HS-27A (cell line): ENCODE results near the gene NEDD9.

ENCODE experiments used
- DNase-seq: peaks from one replicate; pipeline ENCODE4 v3.0.0-alpha.2; 2012; ENCODE audit warnings: low read depth, missing footprints

Gene NEDD9

GRCh38 chr6:11260249-11261038 is 28.0 kb upstream of the NEDD9 start:
- DNase-seq = no peak

- no peak for DNase-seq
These were observed 26.1 kb upstream of the NEDD9 start for GRCh38 chr6:11258260-11259237.

- no peak for DNase-seq
These were observed 23.1 kb upstream of the NEDD9 start for GRCh38 chr6:11255610-11256009.

GRCh38 chr6:11253594-11253993 is 21.1 kb upstream of the NEDD9 start:
- DNase-seq = no peak

- peak; percentile 48 for DNase-seq
These were observed 19.3 kb upstream of the NEDD9 start for GRCh38 chr6:11251553-11252360.

DNA sequence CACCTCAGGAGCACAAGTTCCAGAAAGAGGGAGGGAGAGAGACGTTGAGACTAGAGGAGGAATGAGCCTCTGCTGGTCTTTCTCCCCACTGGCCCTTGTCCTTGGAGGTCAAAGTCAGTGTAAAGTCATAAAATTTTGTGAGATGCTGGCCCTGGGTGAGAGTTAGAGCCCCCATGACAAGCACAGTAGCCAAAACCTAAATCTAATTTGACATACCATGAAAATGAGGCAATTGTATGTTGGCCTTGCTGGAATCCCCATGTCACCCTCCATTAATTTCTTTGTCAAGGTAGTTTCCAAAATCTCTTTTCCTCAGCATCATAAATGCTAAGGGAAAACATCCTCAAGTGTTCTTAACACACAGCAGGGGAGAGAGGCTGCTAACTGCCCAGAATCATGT is 17.6 kb upstream of the NEDD9 start:
- DNase-seq = no peak

GRCh38 chr6:11248974-11249761 is 16.7 kb upstream of the NEDD9 start:
- DNase-seq = no peak

GRCh38 chr6:11246722-11247121 is 14.3 kb upstream of the NEDD9 start:
- no peak for DNase-seq

GRCh38 chr6:11245381-11246256 is 13.2 kb upstream of the NEDD9 start:
- no peak for DNase-seq

- no peak for DNase-seq
These were observed 12.1 kb upstream of the NEDD9 start for GRCh38 chr6:11244387-11245126.

- DNase-seq = no peak
These were observed 11.4 kb upstream of the NEDD9 start for GRCh38 chr6:11243861-11244260.

DNA sequence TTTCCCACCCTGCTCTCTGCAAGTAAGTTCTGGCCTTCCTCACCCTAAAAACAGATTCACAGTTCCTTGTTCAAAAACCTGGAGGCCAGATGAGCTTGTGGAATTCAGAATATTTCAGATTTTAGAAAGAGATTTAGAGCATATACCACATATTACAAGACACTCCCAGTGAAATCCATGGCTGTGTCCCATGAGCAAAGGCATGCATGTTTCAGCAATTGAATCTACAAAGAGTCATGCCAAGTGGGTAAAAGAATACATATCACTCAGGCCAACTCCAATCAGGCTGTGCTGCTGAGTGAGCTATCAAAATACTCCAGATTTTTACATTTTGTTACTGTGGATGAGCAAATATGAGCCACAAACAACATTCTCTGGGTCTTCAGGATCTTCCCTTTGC is 10.2 kb upstream of the NEDD9 start:
- DNase-seq = no peak

- DNase-seq = no peak
These were observed 9.3 kb upstream of the NEDD9 start for GRCh38 chr6:11241793-11242201.

DNA sequence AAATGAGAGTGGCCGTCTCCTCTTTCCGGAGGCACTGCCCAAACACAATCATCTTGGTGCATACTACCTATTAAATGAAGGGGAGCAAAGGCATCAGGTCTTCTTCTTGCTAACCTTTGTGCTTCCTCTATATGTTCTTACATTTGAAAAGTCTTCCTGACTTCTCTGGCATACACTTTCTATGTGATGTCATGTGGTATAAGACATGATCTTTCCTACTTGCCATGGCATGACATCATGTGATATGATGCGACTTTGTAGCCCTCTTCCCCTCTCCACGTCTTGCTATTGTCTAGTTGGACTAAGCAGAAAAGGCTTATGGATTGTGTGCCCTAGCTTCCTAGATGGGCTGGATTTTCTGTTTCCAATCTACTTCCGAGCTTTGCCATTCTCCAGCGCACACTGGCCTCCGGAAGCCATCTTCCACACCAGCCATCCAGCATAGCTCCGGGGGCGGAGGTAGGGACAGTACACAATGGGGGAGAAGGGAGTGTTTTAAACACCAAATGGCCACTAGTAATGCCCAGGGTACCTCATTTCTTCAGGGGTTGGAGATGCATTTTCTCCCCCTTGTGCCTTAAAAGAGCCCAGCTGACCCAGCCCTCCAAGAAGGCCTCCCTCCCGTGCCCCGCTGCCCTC is 8.8 kb upstream of the NEDD9 start:
- no peak for DNase-seq

DNA sequence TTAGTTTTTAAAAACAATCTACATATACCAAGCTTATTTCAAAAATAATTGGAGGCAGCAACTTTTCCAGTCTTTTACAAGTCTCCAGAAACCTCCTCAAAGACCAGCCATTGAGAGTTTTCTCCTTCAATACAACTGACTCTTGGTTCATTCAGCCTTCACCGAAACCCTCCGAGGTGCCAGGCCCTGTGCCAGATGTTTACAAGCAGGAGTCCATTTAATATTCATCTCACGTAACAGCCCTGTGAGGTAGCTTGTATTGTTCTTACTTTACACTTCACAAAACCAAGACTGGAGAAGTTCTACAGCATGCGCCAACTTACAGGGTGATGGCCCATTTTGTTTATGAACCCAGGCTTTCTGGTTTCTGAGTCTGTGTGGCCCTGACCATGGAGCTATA is 5.5 kb upstream of the NEDD9 start:
- no peak for DNase-seq

GRCh38 chr6:11237428-11237827 is 5.0 kb upstream of the NEDD9 start:
- no peak for DNase-seq

DNA sequence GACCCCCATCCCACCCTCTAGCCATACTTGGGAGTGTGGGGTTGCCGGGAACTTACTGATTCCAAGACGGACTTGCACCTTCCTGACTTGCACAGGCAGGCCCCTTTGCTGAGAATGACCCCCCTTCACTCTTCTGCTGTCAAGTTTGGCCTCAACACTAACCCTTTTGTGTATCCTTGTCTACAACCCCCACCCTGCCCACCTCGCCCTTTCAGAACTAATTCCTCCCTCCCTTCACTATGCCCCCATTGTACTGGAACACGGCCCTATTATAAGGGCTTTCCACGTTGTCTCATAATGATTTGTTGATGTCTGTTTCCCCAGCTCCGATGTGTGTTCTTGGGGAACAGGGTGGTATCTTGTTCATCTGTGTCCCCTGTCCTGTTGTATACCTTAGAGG is 4.4 kb upstream of the NEDD9 start:
- no peak for DNase-seq

DNA sequence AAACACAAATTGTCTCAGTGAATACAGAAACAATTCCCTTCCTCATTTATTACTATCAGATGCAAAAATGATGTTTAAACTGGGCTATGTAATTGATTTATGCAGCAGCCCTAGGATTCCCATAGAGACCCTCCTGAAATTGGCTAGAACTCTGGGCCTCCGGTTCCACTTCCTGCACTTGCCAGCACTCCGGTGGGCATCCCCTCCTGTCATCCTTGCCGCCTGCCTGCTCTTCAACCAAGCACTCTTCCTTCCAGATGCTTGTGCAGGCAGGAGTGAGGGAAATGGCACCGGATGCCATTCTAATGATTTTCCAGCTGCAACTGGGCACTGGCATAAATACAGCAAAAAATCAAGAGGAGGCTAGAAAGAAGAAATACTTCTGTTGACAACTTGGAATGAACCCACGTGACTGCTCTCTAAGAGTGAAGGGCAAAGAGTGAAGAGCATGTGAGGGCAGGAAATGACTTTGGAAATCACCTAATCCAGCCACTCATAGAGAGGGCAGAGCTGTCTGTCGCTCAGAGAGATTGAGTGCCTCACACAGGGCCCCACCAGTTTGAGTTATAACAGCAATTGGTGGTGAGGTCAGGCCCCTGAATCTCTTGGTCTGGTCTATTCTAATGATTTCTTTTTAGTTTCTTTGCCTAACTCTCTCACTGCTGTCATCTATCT is 3.7 kb upstream of the NEDD9 start:
- DNase-seq = no peak

DNA sequence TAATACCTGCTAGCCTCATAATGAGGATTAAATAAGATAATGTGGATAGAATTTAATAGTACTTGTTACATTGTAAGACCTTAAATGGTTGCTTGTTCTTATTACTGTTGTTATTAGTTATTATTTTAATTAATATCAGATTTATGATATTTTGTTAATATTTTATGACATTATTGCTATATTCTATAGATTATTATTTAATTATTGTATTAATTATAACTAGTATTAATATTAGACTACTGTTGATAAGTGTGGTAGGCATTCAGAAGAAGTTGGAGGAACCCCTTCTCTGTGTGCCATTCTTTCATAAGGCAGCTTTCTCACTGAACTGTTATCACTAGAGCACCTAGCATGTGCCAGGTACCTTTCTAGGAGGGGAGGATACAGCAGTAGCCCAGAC is 2.6 kb upstream of the NEDD9 start:
- no peak for DNase-seq
